HL-60 (cell line): ENCODE measurements around the gene RCBTB2.

ENCODE experiments used
- CTCF ChIP-seq: IDR thresholded peaks from one replicate; pipeline ENCODE4 v1.5.1; 2011; ENCODE audit warnings: low read length, control low read depth, inconsistent platforms; ENCODE audit not compliant: insufficient read depth
- GABPA ChIP-seq: IDR thresholded peaks from 2 replicates; pipeline ENCODE4 v1.6.1; 2012; ENCODE audit warnings: low read depth
- POLR2AphosphoS5 ChIP-seq: IDR thresholded peaks from 2 replicates; pipeline ENCODE4 v1.6.1; 2012; ENCODE audit warnings: low read depth
- REST ChIP-seq: IDR thresholded peaks from 2 replicates; pipeline ENCODE4 v1.6.1; 2012; ENCODE audit warnings: low read depth; ENCODE audit not compliant: insufficient replicate concordance
- SPI1 ChIP-seq: IDR thresholded peaks from 2 replicates; pipeline ENCODE4 v1.6.1; 2012; ENCODE audit warnings: low read depth, mild to moderate bottlenecking, borderline replicate concordance

GRCh38 chr13:48563626-48564025, 30.7 kb upstream of the RCBTB2 start:
- no peak for TF ChIP-seq REST
- no peak for TF ChIP-seq CTCF
- no peak for TF ChIP-seq POLR2AphosphoS5
- TF ChIP-seq GABPA: no peak
- TF ChIP-seq SPI1: no peak
